Mesenchymal stem cell (in vitro differentiated cells and primary cell): ENCODE measurements around the gene ERC2.
"Not testable (repeated sequence)": the region's sequence is repeated elsewhere in the genome, so short reads cannot be mapped to it uniquely, and the experiment has no call there.

Experiments
- DNase-seq: peaks from one replicate; pipeline ENCODE4 v3.0.0-alpha.2; 2013
- H2AFZ ChIP-seq: one replicate; pipeline ENCODE4 v1.6.1; 2013; ENCODE audit warnings: low read depth, mild to moderate bottlenecking, control low read depth, inconsistent platforms, low read length, moderate library complexity
- H2AK5ac ChIP-seq: 2 replicates; pipeline ENCODE4 v1.6.1; 2013; ENCODE audit warnings: low read length, moderate library complexity, mild to moderate bottlenecking, inconsistent platforms; ENCODE audit not compliant: severe bottlenecking
- H2BK120ac ChIP-seq: one replicate; pipeline ENCODE4 v1.6.1; 2013; ENCODE audit warnings: low read depth, mild to moderate bottlenecking, inconsistent platforms, low read length, moderate library complexity
- H2BK12ac ChIP-seq, 2 experiments: one replicate each; pipeline ENCODE4 v1.6.1; 2013; ENCODE audit warnings: inconsistent platforms in 2 of 2, low read length in 2 of 2, mild to moderate bottlenecking in 2 of 2, moderate library complexity in 2 of 2, control low read depth in 1 of 2
- H2BK15ac ChIP-seq: one replicate; pipeline ENCODE4 v1.6.1; 2013; ENCODE audit warnings: mild to moderate bottlenecking, low read depth, inconsistent platforms; ENCODE audit not compliant: poor library complexity, severe bottlenecking
- H2BK5ac ChIP-seq: 2 replicates; pipeline ENCODE4 v1.6.1; 2013; ENCODE audit warnings: low read depth, mild to moderate bottlenecking, low read length, control low read depth, inconsistent platforms; ENCODE audit not compliant: poor library complexity, severe bottlenecking
- H3K14ac ChIP-seq, 2 experiments: one replicate each; pipeline ENCODE4 v1.6.1; 2013; ENCODE audit warnings: inconsistent platforms in 2 of 2, low read length in 2 of 2, control low read depth in 1 of 2, mild to moderate bottlenecking in 1 of 2, moderate library complexity in 1 of 2
- H3K18ac ChIP-seq, 2 experiments: one replicate each; pipeline ENCODE4 v1.6.1; 2013; ENCODE audit warnings: inconsistent platforms in 2 of 2, low read length in 2 of 2, control low read depth in 1 of 2, low read depth in 1 of 2, mild to moderate bottlenecking in 1 of 2
- H3K23ac ChIP-seq, 2 experiments: one replicate each; pipeline ENCODE4 v1.6.1; 2013; ENCODE audit warnings: inconsistent platforms in 2 of 2, low read length in 2 of 2, mild to moderate bottlenecking in 2 of 2, moderate library complexity in 2 of 2, control low read depth in 1 of 2
- H3K27ac ChIP-seq: 2 replicates; pipeline ENCODE4 v1.5.1; 2013; ENCODE audit warnings: mild to moderate bottlenecking, moderate library complexity, low read length, control low read depth, inconsistent platforms; ENCODE audit not compliant: poor library complexity, severe bottlenecking
- H3K27me3 ChIP-seq, 2 experiments: 2 replicates each; pipeline versions ENCODE4 v1.6.1 to v1.7.0; 2013; ENCODE audit warnings: low read length in 2 of 2, mild to moderate bottlenecking in 2 of 2, moderate library complexity in 2 of 2, control low read depth in 1 of 2, inconsistent platforms in 1 of 2; ENCODE audit not compliant: control insufficient read depth in 1 of 2, insufficient read depth in 1 of 2
- H3K36me3 ChIP-seq, 2 experiments: 2 replicates each; pipeline versions ENCODE4 v1.6.1 to v1.7.0; 2013; ENCODE audit warnings: low read length in 2 of 2, control low read depth in 1 of 2, inconsistent platforms in 1 of 2, low read depth in 1 of 2, mild to moderate bottlenecking in 1 of 2; ENCODE audit not compliant: insufficient read depth in 2 of 2, control insufficient read depth in 1 of 2
- H3K4ac ChIP-seq, 2 experiments: one replicate each; pipeline ENCODE4 v1.6.1; 2013; ENCODE audit warnings: inconsistent platforms in 2 of 2, low read length in 2 of 2, mild to moderate bottlenecking in 2 of 2, moderate library complexity in 2 of 2, control low read depth in 1 of 2, low read depth in 1 of 2
- H3K4me1 ChIP-seq: 2 replicates; pipeline ENCODE4 v1.6.1; 2013; ENCODE audit warnings: low read depth, low read length, control low read depth; ENCODE audit not compliant: control insufficient read depth, insufficient read depth
- H3K4me2 ChIP-seq: 2 replicates; pipeline ENCODE4 v1.6.1; 2013; ENCODE audit warnings: low read length, mild to moderate bottlenecking, inconsistent platforms; ENCODE audit not compliant: poor library complexity, severe bottlenecking
- H3K4me3 ChIP-seq, 2 experiments: 2 replicates each; pipeline versions ENCODE4 v1.5.1 to v1.7.0; 2013; ENCODE audit warnings: low read length in 2 of 2, mild to moderate bottlenecking in 2 of 2, control low read depth in 1 of 2, low read depth in 1 of 2; ENCODE audit not compliant: insufficient read depth in 1 of 2
- H3K79me1 ChIP-seq: replicated peaks from 2 replicates; pipeline ENCODE4 v1.6.1; 2013; ENCODE audit warnings: mild to moderate bottlenecking, control low read depth, low read length, inconsistent platforms; ENCODE audit not compliant: poor library complexity, severe bottlenecking
- H3K9ac ChIP-seq: 2 replicates; pipeline ENCODE4 v1.7.0; 2013; ENCODE audit warnings: mild to moderate bottlenecking, low read length, moderate library complexity
- H3K9me3 ChIP-seq: 2 replicates; pipeline ENCODE4 v1.7.0; 2013; ENCODE audit warnings: mild to moderate bottlenecking, low read length; ENCODE audit not compliant: control insufficient read depth
- H4K8ac ChIP-seq: one replicate; pipeline ENCODE4 v1.6.1; 2013; ENCODE audit warnings: inconsistent platforms, mild to moderate bottlenecking, low read length, moderate library complexity
- H4K91ac ChIP-seq: one replicate; pipeline ENCODE4 v1.6.1; 2013; ENCODE audit warnings: mild to moderate bottlenecking, low read length, inconsistent platforms
- WGBS: methylation state at CpG from one replicate; pipeline ENCODE4 v1.1.7; 2013; ENCODE audit warnings: mixed read lengths; 5-methylcytosine and 5-hydroxymethylcytosine counted together

The ERC2 gene

GRCh38 chr3:55505776-55506175, 962.5 kb downstream of the ERC2 start:
- Histone ChIP-seq H4K8ac (no peak overlapping the region), H2BK5ac (no peak overlapping the region), H3K27me3 (peaks cover 0 to 39% of the 10 kb centered on the region in 2 experiments), H3K27ac (no peak overlapping the region), H2AK5ac (no peak overlapping the region), H3K4me2 (no peak overlapping the region), H4K91ac (no peak overlapping the region), H2BK12ac (peak overlapping the region in 1 of 2 experiments; percentile 53), H3K4me1 (no peaks in the 10 kb centered on the region), H3K18ac (no peak overlapping the region), H3K9ac (no peak overlapping the region), H3K4me3 (no peak overlapping the region), H3K9me3 (no peaks in the 10 kb centered on the region), H3K79me1 (no peaks in the 10 kb centered on the region), H2BK120ac (no peak overlapping the region), H3K23ac (no peak overlapping the region), H3K36me3 (no peaks in the 10 kb centered on the region), H3K4ac (peak overlapping the region in 1 of 2 experiments; percentile 24), H2BK15ac (no peak overlapping the region), H2AFZ (no peak overlapping the region), H3K14ac (no peak overlapping the region)
- DNase-seq: no peak
- 89% methylated on average over 4 of the region's 4 CpGs for WGBS

- not testable (repeated sequence) for H3K4ac ChIP-seq, H2AK5ac ChIP-seq, H3K18ac ChIP-seq, H3K4me2 ChIP-seq, H2BK120ac ChIP-seq, H3K9me3 ChIP-seq, H3K27ac ChIP-seq, H4K8ac ChIP-seq, H3K14ac ChIP-seq, H2BK12ac ChIP-seq, H2AFZ ChIP-seq, H3K79me1 ChIP-seq, H3K23ac ChIP-seq, H3K4me1 ChIP-seq, H3K36me3 ChIP-seq, H4K91ac ChIP-seq, H2BK5ac ChIP-seq, H3K9ac ChIP-seq, H2BK15ac ChIP-seq, H3K4me3 ChIP-seq
- DNase-seq: peak; percentile 39
- 78% methylated on average over 5 of the region's 6 CpGs for WGBS
- H3K27me3 ChIP-seq: peaks cover 0 to 39% of the 10 kb centered on the region in 2 experiments
These were observed 963.2 kb downstream of the ERC2 start for GRCh38 chr3:55505102-55505501.

GRCh38 chr3:55501905-55502304, 966.4 kb downstream of the ERC2 start:
- 61% methylated on average over 3 of the region's 3 CpGs for WGBS
- Histone ChIP-seq H3K18ac (no peak overlapping the region), H4K91ac (no peak overlapping the region), H2BK12ac (no peak overlapping the region), H3K4me2 (no peak overlapping the region), H3K27ac (no peak overlapping the region), H3K9me3 (no peaks in the 10 kb centered on the region), H2AK5ac (no peak overlapping the region), H3K9ac (no peak overlapping the region), H2AFZ (no peak overlapping the region), H2BK5ac (no peak overlapping the region), H4K8ac (no peak overlapping the region), H3K4me1 (no peaks in the 10 kb centered on the region), H3K23ac (no peak overlapping the region), H3K4ac (no peak overlapping the region), H2BK15ac (no peak overlapping the region), H3K36me3 (no peaks in the 10 kb centered on the region), H3K14ac (no peak overlapping the region), H3K27me3 (peaks cover 0 to 15% of the 10 kb centered on the region in 2 experiments), H2BK120ac (no peak overlapping the region), H3K4me3 (no peak overlapping the region), H3K79me1 (no peaks in the 10 kb centered on the region)
- no peak for DNase-seq

GRCh38 chr3:55500555-55501330, 967.5 kb downstream of the ERC2 start:
- no peak overlapping the region for H2AK5ac ChIP-seq
- DNase-seq: no peak

More at GRCh38 chr3:55500555-55501330, 967.5 kb downstream of the ERC2 start:
- Histone ChIP-seq H2BK15ac (no peak overlapping the region), H3K9ac (no peak overlapping the region), H3K4me2 (no peak overlapping the region), H2BK120ac (no peak overlapping the region), H2AFZ (no peak overlapping the region), H3K36me3 (no peaks in the 10 kb centered on the region), H4K8ac (no peak overlapping the region), H3K9me3 (no peaks in the 10 kb centered on the region), H3K4me3 (no peak overlapping the region), H3K79me1 (no peaks in the 10 kb centered on the region), H3K23ac (no peak overlapping the region), H3K27ac (no peak overlapping the region), H2BK12ac (no peak overlapping the region), H3K14ac (no peak overlapping the region), H3K27me3 (peaks cover 0 to 5% of the 10 kb centered on the region in 2 experiments), H4K91ac (no peak overlapping the region), H3K4ac (no peak overlapping the region), H3K18ac (no peak overlapping the region), H3K4me1 (no peaks in the 10 kb centered on the region), H2BK5ac (no peak overlapping the region)
- WGBS: 85% methylated on average over 3 of the region's 5 CpGs
